HepG2 (cell line): ENCODE measurements around the gene GTF2H1. TPM values are rescaled to one million over a fixed set of nuclear protein-coding genes. Genes with fewer than 3 reads are reported as not detected.

Experiments used
- AHR ChIP-seq: IDR thresholded peaks from 2 replicates; pipeline ENCODE4 v1.6.1; 2018; ENCODE audit warnings: missing genetic modification reagents, missing compliant biosample characterization
- IKZF4 ChIP-seq: sonication (generic); formaldehyde crosslinking; IDR thresholded peaks from 2 replicates; pipeline ENCODE4 v1.5.1; 2020; ENCODE audit warnings: borderline replicate concordance, mild to moderate bottlenecking, low read depth, missing genetic modification reagents; ENCODE audit errors: not compliant biosample characterization
- KAT7 ChIP-seq: IDR thresholded peaks from 2 replicates; pipeline ENCODE4 v1.6.1; 2018; ENCODE audit warnings: borderline replicate concordance, missing compliant biosample characterization
- KDM2A ChIP-seq: sonication (generic); formaldehyde crosslinking; IDR thresholded peaks from 2 replicates; pipeline ENCODE4 v1.4.0; 2020; ENCODE audit warnings: low read depth, missing genetic modification reagents, borderline replicate concordance
- MED13 ChIP-seq: sonication (generic); formaldehyde crosslinking; IDR thresholded peaks from 2 replicates; pipeline ENCODE4 v1.5.0; 2020; ENCODE audit warnings: missing genetic modification reagents
- NR2C2 ChIP-seq: sonication (generic); formaldehyde crosslinking; IDR thresholded peaks from 2 replicates; pipeline ENCODE4 v1.4.0; 2020; ENCODE audit warnings: missing genetic modification reagents, mild to moderate bottlenecking, moderate library complexity, borderline replicate concordance
- NR2F6 ChIP-seq, 2 experiments: IDR thresholded peaks; 2 replicates each; pipeline ENCODE4 v1.6.1; 2016; ENCODE audit warnings: antibody characterized with exemption in 1 of 2, mild to moderate bottlenecking in 1 of 2
- SUZ12 ChIP-seq: fragments of 150-350 bp; IDR thresholded peaks from 2 replicates; pipeline ENCODE4 v1.6.1; 2014; ENCODE audit warnings: low read depth, low read length
- ZBTB7A ChIP-seq: sonication (generic); formaldehyde crosslinking; IDR thresholded peaks from 2 replicates; pipeline ENCODE4 v1.8.0; 2022; ENCODE audit warnings: mild to moderate bottlenecking, missing genetic modification reagents
- ZHX1 ChIP-seq: sonication (generic); formaldehyde crosslinking; IDR thresholded peaks from 2 replicates; pipeline ENCODE4 v1.8.1; 2022; ENCODE audit warnings: low read depth, mild to moderate bottlenecking, missing genetic modification reagents
- ZNF121 ChIP-seq: sonication (generic); formaldehyde crosslinking; IDR thresholded peaks from 2 replicates; pipeline ENCODE4 v1.5.0; 2020; ENCODE audit warnings: mild to moderate bottlenecking, missing genetic modification reagents
- ZNF143 ChIP-seq: sonication (generic); formaldehyde crosslinking; IDR thresholded peaks from 2 replicates; pipeline ENCODE4 v1.4.0; 2020; ENCODE audit warnings: missing genetic modification reagents
- ZNF766 ChIP-seq: sonication (generic); formaldehyde crosslinking; IDR thresholded peaks from 2 replicates; pipeline ENCODE4 v1.5.0; 2020; ENCODE audit warnings: missing genetic modification reagents, borderline replicate concordance
- polyA plus RNA-seq, 8 experiments: library from polyadenylated mRNA; depleted of rRNA in 3 of 8; stranded (reverse) in 7 of 8; unstranded in 1 of 8; fragments of >200 nt; fragmentation: Illumina TruSeq in 4 of 8; extraction: Trizol in 4 of 8; gene quantifications; 2 replicates each; pipeline versions ENCODE4 v1.2.1 to v1.2.3, GENCODE V29; 2011 to 2016; ENCODE audit warnings: low read depth in 4 of 8, missing spikeins in 1 of 8, mixed read lengths in 1 of 8; ENCODE audit not compliant: insufficient read depth in 1 of 8
- total RNA-seq, 5 experiments: library from RNA; depleted of rRNA; stranded (reverse); fragments of >200 nt; fragmentation: Illumina TruSeq; extraction: Trizol; gene quantifications; 2 replicates each; pipeline ENCODE4 v1.2.3, GENCODE V29; 2016; ENCODE audit warnings: low read depth in 1 of 5
- TF ChIP-seq, protein P1 (sequence below): sonication (generic); formaldehyde crosslinking; IDR thresholded peaks from 2 replicates; pipeline ENCODE4 v1.5.0; 2020; ENCODE audit warnings: missing genetic modification reagents
- TF ChIP-seq, protein P2 (sequence below): fragments of 450-650 bp; IDR thresholded peaks from 2 replicates; pipeline ENCODE4 v1.6.1; 2017; ENCODE audit warnings: mild to moderate bottlenecking
- TF ChIP-seq, protein P3 (sequence below): sonication (generic); formaldehyde crosslinking; IDR thresholded peaks from 2 replicates; pipeline ENCODE4 v1.4.0; 2020; ENCODE audit warnings: mild to moderate bottlenecking, missing genetic modification reagents

Gene GTF2H1
- total and polyA plus RNA-seq, 2 of the 13 experiments (the other 11 are each of a cell fraction or from before 2014, with no cell fraction given) = 15.7 to 51.4 TPM

DNA sequence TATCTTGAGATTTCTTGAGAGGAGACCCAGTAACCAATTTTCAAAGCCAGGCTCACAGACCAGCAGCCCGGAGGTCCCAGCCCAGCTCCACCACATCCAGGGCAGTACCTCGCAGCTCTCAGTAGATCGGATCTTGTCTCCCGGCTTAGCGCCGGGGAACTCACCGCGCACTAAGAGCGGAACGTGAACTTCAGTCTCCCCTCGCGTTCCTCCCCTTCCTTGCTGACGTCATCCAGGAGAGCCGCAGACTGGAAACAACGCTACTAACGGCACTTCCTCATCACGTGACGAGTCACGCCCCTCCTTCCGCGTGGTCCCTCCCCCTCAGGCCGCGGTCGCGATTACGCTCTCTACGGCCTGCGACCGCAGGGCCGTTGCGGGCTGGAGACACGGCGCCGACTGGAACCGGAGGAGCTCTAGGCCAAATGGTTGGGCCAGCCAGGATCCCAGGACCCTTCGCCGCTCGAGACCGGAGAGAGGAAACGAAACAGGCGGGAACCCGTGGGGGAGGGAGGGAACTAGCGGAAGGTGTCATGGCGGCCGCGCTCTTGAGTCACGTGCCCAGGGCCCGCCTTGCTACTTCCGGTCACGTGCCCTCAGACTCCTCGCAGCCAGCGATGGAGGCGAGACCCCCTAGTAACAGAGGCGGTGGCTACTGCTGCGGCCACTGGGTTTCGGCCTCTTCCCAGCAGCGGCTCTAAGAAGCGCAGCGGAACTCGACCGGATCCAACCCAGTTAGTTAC lies at the start of gene GTF2H1, which contains the start of gene HPS5 (continued):
- TF ChIP-seq, protein P1, sequence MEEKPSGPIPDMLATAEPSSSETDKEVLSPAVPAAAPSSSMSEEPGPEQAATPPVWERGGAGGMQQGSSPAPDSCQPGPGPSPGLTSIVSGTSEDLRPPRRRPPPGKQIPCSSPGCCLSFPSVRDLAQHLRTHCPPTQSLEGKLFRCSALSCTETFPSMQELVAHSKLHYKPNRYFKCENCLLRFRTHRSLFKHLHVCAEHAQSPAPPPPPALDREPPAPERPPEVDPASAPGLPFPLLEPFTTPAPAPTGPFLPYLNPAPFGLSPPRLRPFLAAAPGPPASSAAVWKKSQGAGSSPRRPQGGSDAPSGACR (CRISPR knock-in tag) = no peak
- TF ChIP-seq SUZ12 (no peak), IKZF4 (CRISPR knock-in tag) (peak; percentile 87), AHR (CRISPR knock-in tag) (no peak; the same call in 1 of the 2 replicates), NR2C2 (CRISPR knock-in tag) (peak; percentile 72; the same call in 1 of the 2 replicates), MED13 (CRISPR knock-in tag) (no peak), KAT7 (CRISPR knock-in tag) (peak; percentile 66; the same call in 1 of the 2 replicates), KDM2A (CRISPR knock-in tag) (peak; percentile 97), ZNF766 (CRISPR knock-in tag) (no peak; the same call in 1 of the 2 replicates), NR2F6 (IDR thresholded peaks at IDR 0.05) (no peak), NR2F6 (CRISPR knock-in tag; IDR thresholded peaks at IDR 0.05) (peak; percentile 44), ZHX1 (CRISPR knock-in tag) (peak; percentile 88), ZNF143 (CRISPR knock-in tag) (no peak; the same call in 1 of the 2 replicates), ZNF121 (CRISPR knock-in tag) (0 out of 2 replicates have a peak, but pooled peaks have one; percentile 56), ZBTB7A (CRISPR knock-in tag) (peak; percentile 60)
- TF ChIP-seq, protein P2, sequence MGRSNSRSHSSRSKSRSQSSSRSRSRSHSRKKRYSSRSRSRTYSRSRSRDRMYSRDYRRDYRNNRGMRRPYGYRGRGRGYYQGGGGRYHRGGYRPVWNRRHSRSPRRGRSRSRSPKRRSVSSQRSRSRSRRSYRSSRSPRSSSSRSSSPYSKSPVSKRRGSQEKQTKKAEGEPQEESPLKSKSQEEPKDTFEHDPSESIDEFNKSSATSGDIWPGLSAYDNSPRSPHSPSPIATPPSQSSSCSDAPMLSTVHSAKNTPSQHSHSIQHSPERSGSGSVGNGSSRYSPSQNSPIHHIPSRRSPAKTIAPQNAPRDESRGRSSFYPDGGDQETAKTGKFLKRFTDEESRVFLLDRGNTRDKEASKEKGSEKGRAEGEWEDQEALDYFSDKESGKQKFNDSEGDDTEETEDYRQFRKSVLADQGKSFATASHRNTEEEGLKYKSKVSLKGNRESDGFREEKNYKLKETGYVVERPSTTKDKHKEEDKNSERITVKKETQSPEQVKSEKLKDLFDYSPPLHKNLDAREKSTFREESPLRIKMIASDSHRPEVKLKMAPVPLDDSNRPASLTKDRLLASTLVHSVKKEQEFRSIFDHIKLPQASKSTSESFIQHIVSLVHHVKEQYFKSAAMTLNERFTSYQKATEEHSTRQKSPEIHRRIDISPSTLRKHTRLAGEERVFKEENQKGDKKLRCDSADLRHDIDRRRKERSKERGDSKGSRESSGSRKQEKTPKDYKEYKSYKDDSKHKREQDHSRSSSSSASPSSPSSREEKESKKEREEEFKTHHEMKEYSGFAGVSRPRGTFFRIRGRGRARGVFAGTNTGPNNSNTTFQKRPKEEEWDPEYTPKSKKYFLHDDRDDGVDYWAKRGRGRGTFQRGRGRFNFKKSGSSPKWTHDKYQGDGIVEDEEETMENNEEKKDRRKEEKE = no peak
- TF ChIP-seq, protein P3, sequence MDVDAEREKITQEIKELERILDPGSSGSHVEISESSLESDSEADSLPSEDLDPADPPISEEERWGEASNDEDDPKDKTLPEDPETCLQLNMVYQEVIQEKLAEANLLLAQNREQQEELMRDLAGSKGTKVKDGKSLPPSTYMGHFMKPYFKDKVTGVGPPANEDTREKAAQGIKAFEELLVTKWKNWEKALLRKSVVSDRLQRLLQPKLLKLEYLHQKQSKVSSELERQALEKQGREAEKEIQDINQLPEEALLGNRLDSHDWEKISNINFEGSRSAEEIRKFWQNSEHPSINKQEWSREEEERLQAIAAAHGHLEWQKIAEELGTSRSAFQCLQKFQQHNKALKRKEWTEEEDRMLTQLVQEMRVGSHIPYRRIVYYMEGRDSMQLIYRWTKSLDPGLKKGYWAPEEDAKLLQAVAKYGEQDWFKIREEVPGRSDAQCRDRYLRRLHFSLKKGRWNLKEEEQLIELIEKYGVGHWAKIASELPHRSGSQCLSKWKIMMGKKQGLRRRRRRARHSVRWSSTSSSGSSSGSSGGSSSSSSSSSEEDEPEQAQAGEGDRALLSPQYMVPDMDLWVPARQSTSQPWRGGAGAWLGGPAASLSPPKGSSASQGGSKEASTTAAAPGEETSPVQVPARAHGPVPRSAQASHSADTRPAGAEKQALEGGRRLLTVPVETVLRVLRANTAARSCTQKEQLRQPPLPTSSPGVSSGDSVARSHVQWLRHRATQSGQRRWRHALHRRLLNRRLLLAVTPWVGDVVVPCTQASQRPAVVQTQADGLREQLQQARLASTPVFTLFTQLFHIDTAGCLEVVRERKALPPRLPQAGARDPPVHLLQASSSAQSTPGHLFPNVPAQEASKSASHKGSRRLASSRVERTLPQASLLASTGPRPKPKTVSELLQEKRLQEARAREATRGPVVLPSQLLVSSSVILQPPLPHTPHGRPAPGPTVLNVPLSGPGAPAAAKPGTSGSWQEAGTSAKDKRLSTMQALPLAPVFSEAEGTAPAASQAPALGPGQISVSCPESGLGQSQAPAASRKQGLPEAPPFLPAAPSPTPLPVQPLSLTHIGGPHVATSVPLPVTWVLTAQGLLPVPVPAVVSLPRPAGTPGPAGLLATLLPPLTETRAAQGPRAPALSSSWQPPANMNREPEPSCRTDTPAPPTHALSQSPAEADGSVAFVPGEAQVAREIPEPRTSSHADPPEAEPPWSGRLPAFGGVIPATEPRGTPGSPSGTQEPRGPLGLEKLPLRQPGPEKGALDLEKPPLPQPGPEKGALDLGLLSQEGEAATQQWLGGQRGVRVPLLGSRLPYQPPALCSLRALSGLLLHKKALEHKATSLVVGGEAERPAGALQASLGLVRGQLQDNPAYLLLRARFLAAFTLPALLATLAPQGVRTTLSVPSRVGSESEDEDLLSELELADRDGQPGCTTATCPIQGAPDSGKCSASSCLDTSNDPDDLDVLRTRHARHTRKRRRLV = peak; percentile 80
